ENCODE results near the gene GPR160.
"Not testable (repeated sequence)": the region's sequence is repeated elsewhere in the genome, so short reads cannot be mapped to it uniquely, and the experiment has no call there.

GPR160 gene

DNA sequence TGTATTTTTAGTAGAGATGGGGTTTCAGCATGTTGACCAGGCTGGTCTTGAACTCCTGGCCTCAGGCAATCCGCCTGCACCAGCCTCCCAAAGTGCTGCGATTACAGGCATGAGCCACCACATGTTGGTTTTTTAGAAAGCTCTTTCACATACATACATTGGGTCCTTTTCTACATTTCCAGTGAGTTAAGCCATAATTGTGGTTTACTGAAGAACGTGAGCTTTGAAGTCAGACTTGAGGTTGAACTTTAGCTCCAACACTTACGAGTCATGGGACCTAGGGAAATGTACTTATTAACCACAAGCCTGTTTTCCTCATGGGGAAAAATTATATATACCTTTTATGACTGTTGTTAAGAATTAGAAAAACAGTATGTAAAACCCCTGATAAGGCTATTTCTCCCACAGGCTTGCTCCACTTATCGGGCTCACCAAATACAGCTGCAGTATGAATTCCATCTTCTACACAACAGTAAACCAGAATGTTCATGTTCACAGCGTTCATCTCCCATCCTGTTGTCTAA, 39.0 kb downstream of the GPR160 start:
- no peak for DNase-seq

DNA sequence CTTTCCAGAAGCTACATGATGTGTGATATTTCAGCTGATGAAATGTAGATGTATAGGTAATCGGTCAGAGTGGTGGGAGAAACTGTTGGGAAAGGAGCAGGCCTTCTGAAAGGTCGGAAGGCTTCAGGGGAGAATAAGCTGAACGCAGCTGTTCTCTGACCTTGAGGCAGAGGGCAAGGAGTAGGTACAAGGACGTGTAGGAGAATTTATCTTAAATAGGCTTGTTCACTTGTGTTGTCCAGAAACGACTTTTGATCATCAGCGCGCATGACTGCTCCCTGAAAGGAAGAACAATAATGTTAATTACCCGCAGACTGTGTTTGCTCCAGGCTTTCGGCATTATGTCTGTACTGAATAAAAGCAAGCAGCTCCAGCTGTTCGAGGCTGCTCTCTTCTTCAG, 39.6 kb downstream of the GPR160 start:
- no peak for DNase-seq

DNA sequence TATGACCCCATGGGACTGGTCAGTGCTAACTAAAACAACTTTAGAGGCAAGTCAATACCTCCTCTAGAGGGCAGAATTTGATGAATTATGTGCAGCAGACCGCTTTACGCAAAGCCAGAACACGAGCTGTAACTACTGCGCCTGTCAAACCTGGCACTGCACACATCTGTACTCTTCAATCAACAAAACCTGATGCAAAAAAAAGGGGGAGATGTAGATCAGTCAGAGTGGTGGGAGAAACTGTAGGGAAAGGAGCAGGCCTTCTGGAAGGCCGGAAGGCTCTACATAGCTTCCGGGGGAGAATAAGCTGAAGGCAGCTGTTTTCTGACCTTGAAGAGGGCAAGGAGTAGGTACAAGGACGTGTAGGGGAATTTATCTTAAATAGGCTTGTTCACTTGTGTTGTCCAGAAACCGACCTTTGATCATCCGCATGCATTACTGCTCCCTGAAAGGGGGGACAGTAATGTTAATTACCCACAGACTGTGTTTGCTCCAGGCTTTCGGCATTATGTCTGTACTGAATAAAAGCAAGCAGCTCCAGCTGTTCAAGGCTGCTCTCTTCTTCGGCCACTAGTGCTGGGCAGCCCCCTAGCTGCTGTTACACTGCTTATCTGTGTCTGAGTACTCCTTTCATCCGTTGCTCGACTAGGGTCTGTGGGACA, 41.0 kb downstream of the GPR160 start:
- no peak for DNase-seq

DNA sequence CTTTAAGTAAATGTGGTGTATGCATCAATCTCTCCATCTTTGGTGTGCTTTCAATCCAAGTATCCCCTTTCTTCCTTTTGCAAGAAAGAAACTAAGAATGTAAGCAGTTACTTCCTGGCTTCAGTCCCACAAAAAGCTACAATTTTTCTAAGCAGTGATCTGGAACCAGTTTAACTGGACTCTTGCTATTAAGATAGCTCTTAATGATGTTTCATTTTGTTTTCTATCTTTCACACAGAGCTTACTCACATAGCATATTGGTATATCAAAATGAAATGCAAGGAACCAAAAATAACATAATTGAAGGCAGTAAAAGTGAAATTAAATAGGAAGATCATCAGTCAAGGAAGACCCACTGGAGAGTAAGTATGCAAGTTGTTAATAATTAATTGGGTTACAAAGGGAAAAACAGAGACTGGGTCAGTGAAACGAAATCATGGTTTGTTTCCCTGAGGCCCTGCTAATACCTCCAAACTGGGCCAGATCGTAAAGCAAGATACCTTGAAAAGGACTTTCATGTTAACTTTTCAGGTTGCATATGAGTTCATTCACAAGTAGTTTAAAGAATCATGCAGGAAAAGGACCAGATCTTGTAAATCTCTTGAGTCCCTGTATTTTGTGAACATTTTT, 41.9 kb downstream of the GPR160 start:
- no peak for DNase-seq

DNA sequence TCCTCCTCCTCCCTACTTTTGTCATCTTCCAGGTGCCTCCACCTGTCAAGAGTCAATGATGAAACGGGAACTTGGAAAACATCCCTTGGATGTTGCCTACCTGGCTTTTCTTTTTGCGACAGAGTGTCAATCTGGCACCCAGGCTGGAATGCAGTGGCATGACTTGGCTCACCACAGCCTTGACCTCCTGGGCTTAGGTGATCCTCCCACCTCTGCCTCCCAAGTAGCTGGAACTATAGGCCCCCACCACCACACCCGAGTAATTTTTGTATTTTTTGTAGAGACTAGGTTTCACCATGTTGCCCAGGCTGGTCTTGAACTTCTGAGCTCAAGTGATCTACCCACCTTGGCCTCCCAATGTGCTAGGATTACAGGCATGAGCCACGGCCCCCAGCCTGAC, 42.8 kb downstream of the GPR160 start:
- DNase-seq: no peak

DNA sequence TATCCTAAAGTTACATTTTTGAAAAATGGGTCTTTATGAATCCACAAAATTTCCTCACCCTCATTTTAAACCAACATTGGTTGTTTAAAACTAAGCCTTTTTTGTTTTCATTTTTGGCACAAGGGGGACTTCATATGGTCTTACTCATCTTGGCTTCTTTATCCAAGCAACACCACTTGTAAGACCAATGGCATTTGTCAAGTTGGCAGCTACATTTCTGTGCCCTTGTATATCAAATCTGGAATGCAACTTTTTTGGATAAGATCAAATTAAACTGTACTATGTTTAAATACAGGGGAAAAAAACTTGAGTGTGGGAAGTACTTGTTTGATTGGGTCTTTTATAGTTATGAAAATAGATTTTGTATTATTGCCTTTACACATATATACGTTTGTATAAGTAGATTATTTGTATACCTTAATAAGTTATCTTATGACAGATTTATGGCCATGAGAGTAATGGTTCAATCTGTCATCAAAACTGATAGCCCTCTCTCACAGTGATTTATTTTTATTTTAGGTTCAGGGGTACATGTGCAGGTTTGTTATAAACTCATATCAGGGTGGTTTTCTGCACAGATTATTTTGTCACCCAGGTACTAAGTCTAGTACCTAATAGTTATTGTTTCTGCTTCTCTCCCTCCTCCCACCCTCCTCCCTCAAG, 43.4 kb downstream of the GPR160 start:
- no peak for DNase-seq

DNA sequence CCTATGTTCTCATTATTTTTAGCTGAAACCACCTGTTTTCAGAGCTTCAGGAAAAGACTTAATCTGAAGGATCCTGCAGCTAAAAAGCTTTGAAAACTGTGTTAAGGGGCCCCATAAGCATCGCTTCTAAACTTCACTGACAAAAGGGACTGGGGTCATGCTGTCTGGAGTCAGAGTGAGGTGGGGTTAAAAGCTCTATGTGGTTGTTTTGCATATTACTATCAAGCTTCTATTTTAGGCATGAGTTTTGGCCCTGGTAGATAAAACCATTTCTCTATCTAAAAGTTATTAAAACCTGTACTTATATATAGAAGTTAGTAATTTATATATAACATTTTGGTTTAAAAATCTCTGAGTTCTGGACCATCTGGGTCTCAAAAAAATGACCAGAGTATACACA, 45.5 kb downstream of the GPR160 start:
- DNase-seq: no peak

DNA sequence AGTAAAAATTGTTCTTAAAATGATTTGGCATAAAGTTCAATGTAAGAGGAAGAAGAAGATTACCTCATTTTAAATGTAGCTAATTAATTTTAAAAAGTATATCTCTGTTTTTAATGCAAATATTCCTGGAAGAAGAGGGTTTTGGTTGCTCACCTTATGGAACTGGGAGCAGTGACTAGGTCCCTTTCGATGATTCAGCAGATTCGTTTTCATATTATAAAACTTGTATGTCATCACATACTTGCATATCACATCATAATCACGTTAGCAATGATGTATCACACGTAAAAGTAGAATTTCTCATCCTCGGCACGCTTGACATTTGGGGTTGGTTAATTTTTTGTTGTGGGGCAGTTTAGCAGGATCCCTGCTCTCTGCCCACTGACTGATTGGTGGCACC, 47.6 kb downstream of the GPR160 start:
- DNase-seq: no peak

DNA sequence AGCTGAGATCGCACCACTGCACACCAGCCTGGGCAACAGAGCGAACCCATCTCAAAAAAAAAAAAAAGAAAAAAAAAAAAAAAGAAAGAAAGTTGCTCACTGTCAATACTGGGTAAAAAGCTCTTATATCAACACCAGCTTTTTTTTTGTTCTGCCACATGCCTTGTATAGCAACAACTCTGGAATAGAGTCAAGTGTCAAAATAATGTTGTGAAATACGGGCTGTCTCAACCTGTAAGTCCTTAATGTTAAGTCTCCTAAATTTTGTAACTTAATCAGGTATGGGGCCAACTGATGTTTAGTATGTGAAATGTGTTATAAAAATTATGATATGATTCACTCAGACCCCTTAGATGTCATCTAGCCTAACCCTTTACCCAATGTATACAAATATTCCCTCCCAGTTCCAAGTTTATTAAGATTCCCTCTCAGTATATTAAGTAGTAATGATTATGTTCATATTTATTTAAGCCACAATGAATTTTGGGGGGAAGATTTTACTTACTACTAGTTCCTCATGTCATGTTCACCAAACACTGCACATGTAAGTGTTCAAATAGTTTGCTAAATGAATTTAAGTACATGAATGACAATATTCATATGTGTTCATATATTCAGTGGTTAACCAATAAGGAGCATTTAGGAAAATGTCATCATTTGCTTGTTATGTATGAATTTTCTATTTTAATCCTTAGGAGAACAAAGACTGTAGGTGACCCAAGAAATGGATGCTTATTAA, 52.2 kb downstream of the GPR160 start:
- DNase-seq: no peak

DNA sequence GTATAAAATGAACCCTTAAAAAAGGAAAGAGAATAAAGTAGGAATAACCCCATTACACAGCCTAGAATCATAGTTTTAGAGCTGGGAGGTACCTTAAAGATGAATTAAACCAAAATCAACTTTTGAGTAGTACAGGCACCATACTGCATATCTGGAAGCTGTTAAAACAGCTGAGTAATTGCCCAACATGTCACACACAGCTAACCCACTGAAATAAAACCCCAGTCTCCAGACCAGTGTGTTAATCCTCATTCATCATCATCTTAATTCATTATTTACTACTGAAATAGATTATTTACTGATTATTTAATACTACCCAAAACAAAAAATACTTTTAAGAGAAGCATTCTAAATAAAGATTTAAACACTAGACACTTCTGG, 52.8 kb downstream of the GPR160 start:
- DNase-seq: no peak

DNA sequence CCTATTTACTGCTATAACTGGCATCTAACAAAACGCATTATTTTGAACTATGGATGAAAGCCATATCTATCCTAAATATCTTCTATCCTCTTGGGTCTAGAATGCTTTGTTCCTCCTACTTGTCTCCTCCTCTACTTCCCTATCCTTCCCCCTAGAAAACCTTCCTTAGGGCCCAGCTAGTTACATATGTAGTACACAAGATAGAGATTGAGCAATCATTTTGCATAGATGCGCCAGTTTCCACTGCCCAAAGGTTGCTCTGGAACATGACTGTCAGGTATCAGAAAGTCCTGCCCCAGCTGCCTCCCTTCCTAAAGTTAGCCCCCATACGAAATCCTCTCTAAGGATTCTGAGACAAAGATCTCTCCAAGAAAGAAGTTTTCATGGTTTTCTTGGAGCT, 55.1 kb downstream of the GPR160 start:
- DNase-seq: no peak

DNA sequence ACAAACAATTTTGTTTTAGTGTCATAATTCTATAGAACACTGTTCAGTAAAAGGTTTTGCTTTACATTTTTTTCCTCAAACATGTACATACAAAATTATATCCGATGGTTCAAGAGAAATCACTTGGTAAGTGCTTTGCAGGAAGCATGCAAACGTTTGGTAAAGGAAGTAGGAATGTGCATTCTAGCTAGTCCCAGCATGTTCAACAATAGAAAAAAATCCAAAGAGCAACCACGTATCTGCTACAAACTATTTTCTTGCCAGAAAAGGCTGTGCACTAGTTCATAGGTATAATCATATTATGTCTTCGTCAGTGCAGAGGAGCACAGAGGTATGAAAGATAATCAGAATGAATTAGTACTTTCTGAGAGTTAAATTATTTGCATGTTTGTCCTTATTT, 58.0 kb downstream of the GPR160 start:
- no peak for DNase-seq

DNA sequence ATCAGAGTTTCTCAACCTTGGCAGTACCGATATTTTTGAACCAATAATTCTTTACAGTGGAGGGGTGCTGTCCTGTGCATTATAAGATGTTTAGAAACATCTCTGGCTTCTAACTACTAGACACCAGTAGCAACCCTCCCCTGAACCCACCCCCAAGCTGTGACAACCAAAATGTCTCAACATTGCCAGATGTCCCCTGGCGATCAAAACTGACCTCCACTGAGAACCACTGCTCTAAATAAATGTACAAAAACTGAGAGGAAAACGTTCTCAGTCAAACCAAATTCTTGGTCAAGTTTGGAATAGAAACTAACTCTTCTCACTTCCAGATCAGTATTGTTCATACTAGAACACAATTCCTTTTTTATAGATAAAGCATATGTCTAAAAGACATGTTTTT, 58.5 kb downstream of the GPR160 start:
- DNase-seq: no peak

DNA sequence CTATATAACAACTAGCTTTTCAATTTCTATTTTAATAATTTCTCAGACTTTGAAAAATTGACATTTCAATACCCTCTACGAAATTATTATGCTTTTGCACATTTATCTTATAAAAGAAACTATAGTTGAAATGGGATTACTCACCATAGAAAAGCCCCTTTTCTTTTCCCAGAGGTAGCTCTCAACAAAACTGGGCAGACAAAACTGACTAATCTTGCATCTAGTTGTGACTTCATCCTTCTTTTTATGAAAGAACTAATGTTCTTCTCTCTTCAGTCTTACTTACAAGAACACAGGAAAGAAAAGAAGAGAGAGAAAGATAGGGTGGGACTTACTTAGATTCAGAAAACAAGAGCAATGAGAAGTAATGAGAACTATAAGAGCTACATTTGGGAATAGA, 61.0 kb downstream of the GPR160 start:
- DNase-seq: no peak

DNA sequence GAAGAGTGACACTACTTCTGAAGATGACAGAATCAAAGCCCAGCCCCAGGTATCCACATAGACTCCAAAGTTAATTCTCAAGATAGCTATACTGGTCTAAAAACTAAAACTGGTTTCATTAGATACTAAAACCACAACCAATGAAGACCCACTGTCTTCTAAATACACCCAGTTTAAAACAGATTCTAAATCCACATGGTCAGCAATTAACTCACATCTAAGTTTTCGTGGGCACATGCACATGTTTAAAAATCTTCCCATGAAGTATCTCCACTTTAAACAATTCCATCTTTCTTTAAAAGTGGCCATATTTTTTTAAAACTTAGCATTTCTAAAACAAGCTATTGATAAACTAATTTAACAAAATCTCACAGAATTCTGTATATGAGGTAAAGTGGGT, 63.1 kb downstream of the GPR160 start:
- DNase-seq: no peak

DNA sequence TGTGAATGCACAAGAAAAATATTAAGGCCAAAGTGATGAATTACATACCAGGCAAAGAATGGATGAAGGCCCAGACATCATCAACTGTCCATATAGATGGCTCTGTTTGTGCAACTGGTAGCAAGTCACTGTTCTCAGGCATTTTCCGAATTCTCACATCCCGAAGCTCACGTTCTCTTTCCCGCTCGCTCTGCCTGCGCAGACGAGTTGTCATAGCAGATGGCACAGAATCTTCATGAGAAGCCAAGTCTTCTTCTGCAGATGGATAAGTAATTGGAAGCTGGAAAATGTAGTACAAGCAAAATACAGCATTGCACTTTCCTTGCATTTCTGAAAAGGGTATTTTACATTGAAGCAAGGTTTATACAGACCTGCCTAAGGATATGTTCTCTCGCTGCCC, 64.6 kb downstream of the GPR160 start:
- DNase-seq: no peak

DNA sequence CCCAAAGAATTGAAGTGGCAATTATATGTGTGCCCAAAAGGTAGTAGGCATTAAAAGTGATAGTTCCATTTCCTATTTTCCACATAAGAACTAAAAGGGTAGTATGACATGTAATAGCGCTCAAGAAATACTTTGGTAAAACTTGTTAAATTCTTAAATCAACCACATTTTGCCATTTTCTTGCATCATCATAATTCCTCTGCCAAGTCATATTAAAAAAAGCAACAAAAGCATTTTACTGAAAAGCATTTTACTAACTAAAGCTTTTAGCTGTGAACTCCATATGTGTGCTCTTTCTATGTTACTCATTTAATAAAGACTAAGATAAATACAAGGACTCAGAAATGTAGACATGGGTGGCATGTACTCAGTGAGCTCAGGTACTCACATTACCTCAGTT, 70.1 kb downstream of the GPR160 start:
- DNase-seq: no peak

DNA sequence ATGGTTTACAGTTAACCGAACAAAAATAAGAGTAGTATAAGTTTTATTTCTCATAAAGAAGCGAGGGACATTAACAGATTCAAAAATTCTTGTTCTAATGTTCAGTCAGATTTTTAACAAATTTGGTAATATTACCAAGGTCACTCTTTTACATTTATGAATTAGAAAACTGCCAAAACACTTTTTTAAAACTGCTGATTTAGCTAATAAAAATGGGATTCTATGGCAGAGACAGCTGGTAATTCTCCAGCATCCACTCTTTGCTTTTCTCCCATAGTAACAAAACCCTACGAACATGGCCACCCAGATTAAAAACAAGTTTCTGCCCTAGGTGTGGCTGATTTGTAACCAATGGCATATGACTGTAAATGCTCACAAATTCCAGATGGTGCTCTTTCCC, 71.2 kb downstream of the GPR160 start:
- DNase-seq: no peak

DNA sequence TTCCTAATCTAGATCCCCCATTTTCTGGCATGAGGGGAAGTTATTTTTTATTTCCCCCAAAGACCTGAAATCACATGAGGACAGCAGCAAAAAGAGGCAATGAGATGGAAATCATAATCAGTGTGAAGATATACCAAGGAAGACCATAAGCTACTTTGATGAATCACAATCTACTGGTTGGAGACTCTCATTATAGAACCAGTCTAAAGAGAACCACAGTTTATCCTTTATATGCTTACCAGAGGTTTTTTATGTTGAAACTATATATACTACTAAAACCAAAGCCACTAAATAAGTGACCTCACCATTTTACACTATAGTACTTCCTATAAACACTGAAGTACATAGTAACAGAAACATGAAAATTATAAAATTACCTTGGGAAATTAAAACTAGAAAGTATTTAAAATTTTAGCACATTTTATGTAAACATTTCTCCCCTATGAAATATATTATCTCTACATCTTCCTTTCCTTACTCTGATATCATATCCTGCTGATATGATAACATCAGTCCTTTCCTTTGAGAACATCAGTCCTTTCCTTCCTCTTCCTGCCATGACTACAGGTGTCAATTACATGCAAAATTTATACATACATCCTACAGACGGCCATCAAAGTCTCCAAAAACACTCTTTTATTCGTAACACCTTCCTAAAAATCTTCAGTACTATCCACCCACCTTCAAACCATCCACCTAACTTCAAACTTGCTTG, 71.9 kb downstream of the GPR160 start:
- DNase-seq: no peak

DNA sequence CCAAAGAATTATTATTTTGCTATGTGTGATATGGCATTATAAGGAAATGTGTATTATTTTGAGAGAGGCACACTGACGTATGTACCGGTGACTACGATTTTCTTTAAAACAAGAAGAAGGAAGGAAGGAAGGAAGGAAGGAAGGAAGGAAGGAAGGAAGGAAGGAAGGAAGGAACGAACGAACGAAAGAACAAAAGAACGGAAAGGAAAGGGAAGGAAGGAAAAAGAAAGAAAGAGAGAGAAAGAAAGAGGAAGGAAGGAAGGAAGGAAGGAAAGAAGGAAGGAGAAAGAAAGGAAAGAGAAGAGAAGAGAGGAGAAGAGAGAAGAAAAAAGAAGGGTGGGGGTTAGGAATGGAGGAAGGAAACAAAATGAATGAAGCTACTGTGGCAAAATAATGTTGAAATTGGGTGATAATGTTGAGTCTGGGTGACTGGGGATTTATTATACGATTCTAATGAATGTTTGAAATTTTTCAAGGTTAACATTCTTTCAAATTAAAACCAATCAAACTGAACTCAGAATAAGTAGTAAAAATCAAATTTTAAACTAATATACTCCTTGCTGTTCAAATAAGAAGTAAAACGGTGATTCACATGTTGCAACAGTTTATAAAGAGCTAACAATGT, 73.5 kb downstream of the GPR160 start:
- DNase-seq: no peak

DNA sequence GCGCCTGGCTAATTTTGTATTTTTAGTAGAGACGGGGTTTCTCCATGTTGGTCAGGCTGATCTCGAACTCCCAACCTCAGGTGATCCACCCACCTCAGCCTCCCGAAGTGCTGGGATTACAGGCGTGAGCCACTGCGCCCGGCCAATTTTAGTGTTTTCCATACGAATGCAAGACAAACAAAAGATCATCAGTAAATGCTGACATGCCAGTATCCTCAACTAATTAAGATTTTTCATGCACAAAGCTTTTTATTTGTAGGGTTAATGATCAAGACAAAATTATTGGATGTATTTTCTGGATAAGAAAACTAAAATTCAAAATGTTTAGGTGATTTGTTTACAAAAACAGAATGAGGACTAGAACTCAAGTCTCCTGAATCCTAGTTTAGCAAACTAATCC, 76.4 kb downstream of the GPR160 start:
- not testable (repeated sequence) for DNase-seq

DNA sequence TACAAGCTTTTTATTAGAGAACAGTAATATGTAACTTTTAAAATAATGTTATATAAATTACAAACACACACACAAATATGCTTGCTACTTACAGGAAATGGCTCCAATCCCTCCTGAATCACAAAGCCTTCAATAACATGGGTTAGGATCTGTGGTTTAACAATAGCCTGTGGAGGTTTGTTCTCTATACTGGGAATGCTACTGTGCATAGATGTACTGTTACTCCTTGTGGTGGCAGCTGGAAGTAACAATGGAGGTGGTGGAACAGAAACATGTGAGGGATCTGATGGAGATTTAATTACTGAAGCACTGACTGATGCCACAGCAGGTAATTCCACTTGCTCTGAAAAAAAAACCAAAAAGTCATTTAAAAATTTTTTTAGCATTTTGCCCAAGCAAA, 79.3 kb downstream of the GPR160 start:
- no peak for DNase-seq
